Left kidney (tissue), 2 donors: ENCODE measurements around the gene CA11. TPM values are rescaled to one million over a fixed set of nuclear protein-coding genes. Genes with fewer than 3 reads are reported as not detected.
"Not testable (repeated sequence)": the region's sequence is repeated elsewhere in the genome, so short reads cannot be mapped to it uniquely, and the experiment has no call there.

Source experiments
- DNase-seq: peaks from one replicate; pipeline ENCODE4 v3.0.0-alpha.2; 2013
- polyA plus RNA-seq: library from polyadenylated mRNA; unstranded; fragments of 120-200 nt; gene quantifications from one replicate; pipeline ENCODE4 v1.2.1, GENCODE V29; 2013; ENCODE audit not compliant: insufficient read length

Gene CA11
- polyA plus RNA-seq, 1 donor = 21.1 TPM

GRCh38 chr19:48670699-48671445 lies 24.9 kb upstream of the CA11 start:
- DNase-seq = no peak

- DNase-seq = no peak
Observed at GRCh38 chr19:48669903-48670668, 24.1 kb upstream of the CA11 start.

GRCh38 chr19:48668761-48669160 lies 22.8 kb upstream of the CA11 start:
- no peak for DNase-seq

GRCh38 chr19:48668332-48668731 lies 22.3 kb upstream of the CA11 start:
- DNase-seq = no peak

- DNase-seq = no peak
Observed at GRCh38 chr19:48665786-48666185, 19.8 kb upstream of the CA11 start.

GRCh38 chr19:48664476-48664875 lies 18.5 kb upstream of the CA11 start:
- no peak for DNase-seq

GRCh38 chr19:48663667-48664066 lies 17.7 kb upstream of the CA11 start:
- DNase-seq = no peak

- no peak for DNase-seq
Observed at GRCh38 chr19:48661711-48662090, 15.7 kb upstream of the CA11 start.

- DNase-seq = no peak
Observed at GRCh38 chr19:48660852-48661710, 15.1 kb upstream of the CA11 start.

GRCh38 chr19:48659768-48660167 lies 13.8 kb upstream of the CA11 start:
- no peak for DNase-seq

GRCh38 chr19:48658483-48658882 lies 12.5 kb upstream of the CA11 start:
- DNase-seq = no peak

- DNase-seq = not testable (repeated sequence)
Observed at GRCh38 chr19:48657828-48658227, 11.8 kb upstream of the CA11 start.

GRCh38 chr19:48656840-48657474 lies 11.0 kb upstream of the CA11 start:
- no peak for DNase-seq

- no peak for DNase-seq
Observed at GRCh38 chr19:48654299-48655059, 8.5 kb upstream of the CA11 start.

GRCh38 chr19:48651683-48652048 lies 5.7 kb upstream of the CA11 start:
- no peak for DNase-seq

GRCh38 chr19:48650974-48651682 lies 5.1 kb upstream of the CA11 start:
- no peak for DNase-seq

GRCh38 chr19:48648134-48648533 lies 2.1 kb upstream of the CA11 start:
- no peak for DNase-seq

GRCh38 chr19:48646722-48647216 lies 782 bp upstream of the CA11 start:
- no peak for DNase-seq

- no peak for DNase-seq
Observed at GRCh38 chr19:48645620-48646000, 377 bp downstream of the CA11 start.

- no peak for DNase-seq
Observed at GRCh38 chr19:48644839-48645619, 958 bp downstream of the CA11 start.
